HG02642 (cell line): ENCODE data around the gene TNFRSF8.
"Not testable (repeated sequence)": the region's sequence is repeated elsewhere in the genome, so short reads cannot be mapped to it uniquely, and the experiment has no call there.

Source experiments
- ATAC-seq: cut with Tn5 transposase; IDR thresholded peaks from one replicate; pipeline ENCODE4 v1.9.1; 2021; ENCODE audit warnings: mild to moderate bottlenecking; ENCODE audit not compliant: unreplicated experiment, poor library complexity

TNFRSF8 gene

DNA sequence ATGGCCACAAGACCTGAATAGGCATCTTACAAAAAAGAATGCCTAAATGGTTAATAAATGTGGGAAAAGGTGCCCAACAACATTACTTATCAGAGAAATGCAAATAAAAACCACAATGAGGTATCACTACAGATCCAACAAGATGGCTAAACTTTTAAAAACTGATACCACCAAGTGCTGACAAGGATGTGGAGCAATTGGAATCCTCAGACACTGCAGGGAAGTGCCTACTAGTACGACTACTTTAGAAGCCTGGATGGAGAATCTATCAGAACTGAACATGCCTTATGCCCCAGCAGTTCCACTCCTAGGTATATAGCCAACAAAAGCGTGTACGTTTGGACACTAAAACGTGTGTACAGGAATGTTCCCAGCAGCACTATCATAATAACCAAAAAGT is 19.9 kb downstream of the TNFRSF8 start:
- no peak for ATAC-seq

DNA sequence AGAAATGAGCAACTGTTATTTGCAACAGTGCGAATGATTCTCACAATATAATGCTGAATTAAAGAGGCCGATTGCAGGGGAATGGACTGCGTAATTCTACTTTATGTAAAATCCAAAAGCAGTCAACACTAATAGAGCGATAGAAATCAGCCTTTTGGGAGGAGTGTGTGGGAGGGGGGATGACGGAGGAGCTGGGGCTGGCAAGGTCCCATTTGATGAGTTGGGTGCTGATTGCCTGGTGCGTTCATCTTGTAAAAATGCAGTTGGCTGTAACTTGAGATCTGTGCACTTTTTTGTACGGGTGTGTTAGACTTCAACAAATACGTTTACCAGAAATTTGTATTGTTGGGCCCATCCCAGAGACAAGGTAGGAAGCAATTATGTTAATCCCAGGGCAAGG is 20.7 kb downstream of the TNFRSF8 start:
- no peak for ATAC-seq

GRCh38 chr1:12085643-12086260 is 22.6 kb downstream of the TNFRSF8 start:
- ATAC-seq, result no peak

DNA sequence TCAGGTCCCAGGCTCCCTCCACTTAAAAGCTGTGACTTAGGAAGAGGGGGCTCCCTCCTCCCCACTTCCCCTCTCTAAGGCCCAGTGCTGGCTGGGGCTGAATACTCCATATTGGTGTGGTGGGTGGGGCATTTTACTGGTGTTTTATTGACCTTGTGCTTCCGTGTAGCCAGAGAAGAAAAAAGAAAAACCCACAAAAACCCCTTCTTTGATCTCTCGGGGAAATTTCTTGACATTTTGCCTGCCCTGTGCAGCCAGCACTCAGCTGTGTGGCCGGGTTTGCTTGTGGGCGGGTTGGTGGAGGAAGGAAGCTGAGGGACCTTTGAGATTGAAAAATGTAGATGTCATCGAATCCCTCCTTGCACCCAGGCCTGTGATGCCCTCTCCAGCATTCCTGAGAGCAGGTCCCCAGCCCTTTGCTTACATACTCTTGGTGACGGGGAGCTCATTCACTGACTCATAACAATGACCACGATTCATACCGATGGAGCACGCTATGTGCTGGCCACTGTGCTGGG is 24.8 kb downstream of the TNFRSF8 start:
- ATAC-seq, result peak; percentile 56

GRCh38 chr1:12088607-12089006 is 25.5 kb downstream of the TNFRSF8 start:
- ATAC-seq, result no peak

GRCh38 chr1:12090326-12090725 is 27.2 kb downstream of the TNFRSF8 start:
- no peak for ATAC-seq

GRCh38 chr1:12091191-12091590 is 28.1 kb downstream of the TNFRSF8 start:
- ATAC-seq, result no peak

DNA sequence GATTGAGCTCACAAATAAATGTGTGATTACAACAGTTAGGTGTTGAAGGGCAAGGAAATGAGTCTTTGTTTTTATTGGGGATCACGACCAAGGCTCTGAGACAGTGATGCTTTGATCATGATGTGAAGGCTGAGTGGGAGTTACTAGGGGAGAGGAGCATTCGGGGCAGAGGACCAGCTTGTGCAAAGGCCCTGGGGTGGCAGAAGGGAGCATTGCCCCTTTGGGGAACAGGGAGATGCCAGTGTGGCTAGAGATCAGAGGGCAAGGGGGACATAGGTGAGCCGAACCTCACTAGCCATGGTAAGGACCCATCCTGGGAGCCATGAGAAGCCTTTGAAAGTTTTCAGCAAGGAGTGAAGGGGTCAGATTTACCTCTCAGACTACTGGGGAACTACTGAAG is 31.1 kb downstream of the TNFRSF8 start:
- ATAC-seq, result no peak

DNA sequence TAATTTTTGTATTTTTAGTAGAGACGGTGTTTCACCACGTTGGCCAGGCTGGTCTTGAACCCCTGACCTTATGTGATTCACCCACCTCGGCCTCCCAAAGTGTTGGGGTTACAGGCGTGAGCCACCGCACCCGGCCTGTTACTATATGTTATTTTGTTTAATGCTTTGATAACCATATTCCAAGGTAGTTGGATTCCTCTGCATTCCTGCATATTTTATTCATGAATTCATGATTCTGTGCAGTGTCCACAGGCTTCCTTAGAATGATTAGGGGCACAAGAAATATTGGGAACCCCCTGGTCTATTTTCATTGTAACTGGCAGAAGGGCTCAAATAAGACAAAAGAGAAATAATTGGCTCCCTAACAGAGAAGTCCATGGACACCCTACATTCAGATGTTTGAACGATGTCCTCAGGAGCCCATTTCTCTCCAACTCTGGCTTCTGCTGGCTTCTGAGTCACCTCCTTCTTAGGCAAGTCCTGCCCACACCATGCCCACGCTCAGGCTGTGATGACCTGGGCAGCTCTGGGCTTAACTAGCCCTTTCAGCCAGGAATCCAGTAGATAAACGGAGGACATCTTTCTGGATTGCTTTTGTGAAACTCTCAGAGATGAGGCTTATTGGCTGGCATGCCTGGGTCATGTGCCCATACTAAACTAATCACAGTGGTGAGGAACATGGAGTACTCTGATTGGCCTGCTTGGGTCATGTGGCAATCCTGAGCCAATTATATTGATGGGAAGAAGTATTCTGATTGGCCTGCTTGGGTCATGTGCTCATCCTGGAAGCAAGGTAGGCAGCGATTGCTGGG is 32.6 kb downstream of the TNFRSF8 start:
- no peak for ATAC-seq

DNA sequence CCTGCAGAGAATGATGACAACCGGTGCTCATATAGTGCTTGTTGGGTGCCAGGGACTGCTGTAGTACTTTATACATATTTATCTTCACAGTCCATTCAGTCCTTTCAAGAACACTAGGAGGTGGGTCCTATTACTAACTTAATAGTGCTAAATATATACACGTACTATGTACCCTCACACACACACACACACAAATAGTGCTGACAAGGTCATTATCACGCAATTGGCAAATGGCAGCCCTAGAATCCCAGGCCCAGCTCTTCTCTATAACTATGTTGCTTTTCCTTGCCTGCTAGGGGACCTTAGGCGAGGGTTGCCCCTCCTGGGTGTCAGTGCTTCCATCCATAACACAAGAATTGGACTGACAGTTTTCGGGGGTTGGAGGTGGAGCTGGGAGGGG is 33.5 kb downstream of the TNFRSF8 start:
- ATAC-seq, result no peak

DNA sequence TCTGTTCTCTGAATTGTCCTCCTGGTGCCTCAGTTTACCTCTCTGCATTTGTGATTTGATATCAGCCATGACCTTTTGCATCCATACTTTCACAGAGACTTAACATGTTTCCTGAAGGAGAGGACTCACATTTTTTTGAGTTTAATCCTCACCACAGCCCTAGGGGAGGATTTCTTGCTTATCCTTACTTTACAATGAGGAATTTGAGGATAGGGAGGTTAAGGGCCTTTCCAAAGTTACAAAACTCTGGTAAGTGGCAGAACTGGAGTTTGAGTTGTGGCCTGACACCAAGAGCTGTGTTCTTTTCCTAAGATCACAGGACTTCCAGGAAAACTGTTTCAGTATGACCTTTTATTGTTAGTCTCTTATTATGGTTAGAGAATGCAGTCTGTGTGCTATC is 34.2 kb downstream of the TNFRSF8 start:
- no peak for ATAC-seq

GRCh38 chr1:12098786-12099185 is 35.7 kb downstream of the TNFRSF8 start:
- ATAC-seq, result no peak

GRCh38 chr1:12099610-12100009 is 36.5 kb downstream of the TNFRSF8 start:
- no peak for ATAC-seq

GRCh38 chr1:12100071-12100470 is 37.0 kb downstream of the TNFRSF8 start:
- ATAC-seq, result no peak

DNA sequence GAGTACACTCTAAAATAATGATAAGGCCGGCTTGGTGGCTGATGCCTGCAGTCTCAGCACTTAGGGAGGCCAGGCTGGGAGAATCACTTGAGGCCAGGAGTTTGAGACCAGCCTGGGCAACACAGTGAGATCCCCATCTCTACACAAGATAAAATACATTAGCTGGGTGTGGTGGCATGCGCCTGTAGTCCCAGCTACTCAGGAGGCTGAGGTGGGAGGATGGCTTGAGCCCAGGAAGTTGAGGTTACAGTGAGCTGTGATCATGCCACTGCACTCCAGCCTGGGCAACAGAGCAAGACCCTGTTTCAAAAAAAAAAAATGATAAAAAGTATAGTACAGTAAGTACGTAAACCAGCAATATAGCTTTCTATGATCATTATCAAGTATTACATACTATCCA is 38.0 kb downstream of the TNFRSF8 start:
- not testable (repeated sequence) for ATAC-seq

GRCh38 chr1:12102066-12102465 is 39.0 kb downstream of the TNFRSF8 start:
- no peak for ATAC-seq

DNA sequence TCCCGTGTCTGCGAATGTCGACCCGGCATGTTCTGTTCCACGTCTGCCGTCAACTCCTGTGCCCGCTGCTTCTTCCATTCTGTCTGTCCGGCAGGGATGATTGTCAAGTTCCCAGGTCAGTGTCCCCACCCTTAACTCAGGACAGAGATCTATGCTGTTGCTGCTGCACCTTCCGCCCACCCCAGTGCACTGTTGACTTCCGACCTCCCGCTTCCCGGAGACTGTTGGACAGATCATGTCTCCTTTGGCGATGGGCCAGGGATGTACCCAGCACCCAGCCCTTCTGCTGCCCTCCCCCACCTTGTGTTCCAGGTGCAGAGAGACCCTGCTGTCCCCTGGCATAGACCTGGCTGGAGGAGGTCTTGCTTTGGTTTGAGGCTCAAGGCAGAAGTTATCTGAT is 41.3 kb downstream of the TNFRSF8 start:
- ATAC-seq, result no peak

- no peak for ATAC-seq
These were observed 43.0 kb downstream of the TNFRSF8 start for GRCh38 chr1:12106153-12106552.

DNA sequence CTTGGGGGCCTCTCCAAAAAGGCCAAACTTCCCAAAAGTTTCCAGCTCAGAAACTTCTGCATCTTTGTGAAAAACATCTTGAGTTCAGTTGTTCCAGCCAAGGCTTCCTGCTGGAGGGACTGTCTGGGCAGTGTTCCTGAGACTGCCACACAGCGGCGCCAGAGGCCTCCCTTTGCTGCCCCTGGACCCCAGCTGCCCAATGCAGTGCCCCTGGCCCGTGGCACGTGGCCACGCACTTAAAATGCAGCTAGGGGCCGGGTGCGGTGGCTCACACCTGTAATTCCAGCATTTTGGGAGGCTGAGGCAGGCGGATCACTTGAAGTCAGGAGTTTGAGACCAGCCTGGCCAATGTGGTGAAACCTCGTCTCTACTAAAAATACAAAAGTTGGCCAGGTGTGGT is 43.8 kb downstream of the TNFRSF8 start:
- not testable (repeated sequence) for ATAC-seq

DNA sequence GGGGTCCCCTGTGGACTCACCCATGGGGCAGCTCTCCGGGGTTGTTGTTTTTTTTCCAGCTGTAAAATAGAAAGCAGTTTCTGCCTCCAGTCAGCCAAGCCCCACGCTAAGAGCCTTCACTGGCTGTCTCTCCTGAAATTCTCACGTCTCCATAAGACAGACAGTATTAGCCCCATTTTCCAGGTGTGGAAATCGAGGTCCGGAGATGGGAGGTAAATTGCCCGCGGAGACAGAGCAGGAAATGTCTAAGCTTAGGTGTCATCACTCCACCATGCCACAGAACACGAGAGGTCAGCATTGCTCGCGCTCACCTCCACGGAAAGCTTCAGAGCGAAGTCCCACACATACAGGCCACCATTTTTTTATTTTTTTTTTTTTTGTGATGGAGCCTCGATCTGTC is 44.6 kb downstream of the TNFRSF8 start:
- ATAC-seq, result no peak

DNA sequence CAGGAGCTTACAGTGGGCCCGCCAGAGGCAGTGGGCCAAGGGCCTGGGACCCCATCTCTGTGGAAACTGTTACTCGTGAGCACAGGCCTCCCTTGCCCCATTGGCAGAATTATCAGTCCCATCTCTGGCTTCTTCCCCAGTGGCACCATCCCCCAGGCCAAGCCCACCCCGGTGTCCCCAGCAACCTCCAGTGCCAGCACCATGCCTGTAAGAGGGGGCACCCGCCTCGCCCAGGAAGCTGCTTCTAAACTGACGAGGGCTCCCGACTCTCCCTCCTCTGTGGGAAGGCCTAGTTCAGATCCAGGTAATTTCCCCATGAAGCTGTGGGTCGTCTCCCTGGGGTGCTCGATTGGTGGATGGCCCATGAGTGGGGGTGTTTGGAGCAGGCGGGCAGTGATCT is 46.8 kb downstream of the TNFRSF8 start:
- no peak for ATAC-seq

- no peak for ATAC-seq
These were observed 48.6 kb downstream of the TNFRSF8 start for GRCh38 chr1:12111741-12112140.
